ENCODE measurements around the gene FFAR2. TPM values are rescaled to one million over a fixed set of nuclear protein-coding genes. Genes with fewer than 3 reads are reported as not detected.
"Not testable (repeated sequence)": the region's sequence is repeated elsewhere in the genome, so short reads cannot be mapped to it uniquely, and the experiment has no call there.

FFAR2 gene
- total RNA-seq, 3 donors from 2014 or later, result 0.15 TPM; not detected in 2

DNA sequence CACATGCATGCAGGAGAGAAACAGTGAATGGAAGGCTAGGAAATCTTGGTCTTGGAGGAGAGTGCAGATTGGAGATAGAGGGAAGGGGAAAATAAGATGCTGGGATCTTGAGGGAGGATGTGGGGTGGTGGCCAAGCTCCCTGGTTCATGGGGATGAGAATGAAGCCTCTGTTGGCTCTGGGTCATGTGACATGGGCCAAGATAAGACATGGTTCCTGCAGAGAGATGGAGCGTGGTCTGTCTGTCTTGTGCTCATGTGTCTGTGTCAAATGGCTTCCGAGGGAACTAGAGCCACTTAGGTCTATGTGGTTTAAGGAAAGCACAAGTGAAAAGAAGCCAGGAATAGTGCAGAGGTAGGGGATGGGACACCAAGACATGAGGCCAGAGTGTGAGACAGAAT is 30.8 kb upstream of the FFAR2 start:
- Histone ChIP-seq H3K4me3 (no peak overlapping the region), H3K4me1 (no peaks in the 10 kb centered on the region), H3K9me3 (no peaks in the 10 kb centered on the region), H3K27ac (no peak overlapping the region), H3K36me3 (no peaks in the 10 kb centered on the region), H3K27me3 (no peaks in the 10 kb centered on the region)
- intact Hi-C loops (cut with DNase I; ENCODE audit: low total_unique reads), result no loop called here
- no peak for TF ChIP-seq POLR2AphosphoS5 (IDR thresholded peaks at IDR 0.05)
- DNase-seq (ENCODE audit: low spot score in 2 of 2), result no peak

DNA sequence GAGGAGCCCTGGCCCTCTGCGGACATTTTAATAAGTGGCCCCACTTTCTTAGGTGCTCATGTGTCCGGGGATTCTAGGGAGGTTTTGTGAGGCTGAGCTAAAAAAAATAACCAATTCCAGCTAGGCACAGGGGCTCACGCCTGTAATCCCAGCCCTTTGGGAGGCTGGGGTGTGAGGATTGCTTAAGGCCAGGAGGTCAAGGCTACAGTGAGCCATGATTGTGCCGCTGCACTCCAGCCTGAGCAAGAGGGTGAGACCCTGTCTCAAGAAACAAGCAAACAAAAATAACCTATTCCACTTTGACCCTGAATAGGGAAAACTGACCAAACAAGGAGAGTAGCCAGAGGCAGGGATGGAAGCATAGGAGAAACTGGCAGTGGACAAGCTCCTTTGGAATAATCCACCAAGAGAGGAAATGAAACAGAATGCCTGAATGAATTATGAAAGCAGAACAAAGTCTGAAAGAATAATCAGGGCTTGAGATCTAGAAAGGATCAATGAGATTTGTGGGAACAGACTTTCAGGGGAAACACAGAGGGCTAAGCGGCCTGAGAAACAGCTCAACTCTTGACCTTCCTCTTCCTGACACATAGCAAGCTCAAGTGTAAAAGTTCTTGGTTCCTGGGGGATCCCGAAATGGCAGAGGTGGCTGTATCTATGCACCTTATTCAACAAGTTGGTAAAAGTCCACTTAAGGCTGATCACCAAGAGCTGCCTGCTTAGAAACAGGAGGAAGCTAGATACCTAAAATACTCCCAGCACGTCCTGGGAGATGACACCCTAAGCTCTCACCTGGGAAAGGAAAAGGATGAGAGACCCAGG is 30.1 kb upstream of the FFAR2 start:
- H3K4me1 ChIP-seq, result no peaks in the 10 kb centered on the region
- no peaks in the 10 kb centered on the region for H3K27me3 ChIP-seq
- no peak overlapping the region for H3K27ac ChIP-seq
- H3K9me3 ChIP-seq, result no peaks in the 10 kb centered on the region
- H3K4me3 ChIP-seq, result no peak overlapping the region
- no peaks in the 10 kb centered on the region for H3K36me3 ChIP-seq
- DNase-seq (ENCODE audit: low spot score in 2 of 2), result no peak
- TF ChIP-seq POLR2AphosphoS5 (IDR thresholded peaks at IDR 0.05) (no peak), POLR2A (IDR thresholded peaks at IDR 0.05) (no peak)
- TF ChIP-seq, protein P1, sequence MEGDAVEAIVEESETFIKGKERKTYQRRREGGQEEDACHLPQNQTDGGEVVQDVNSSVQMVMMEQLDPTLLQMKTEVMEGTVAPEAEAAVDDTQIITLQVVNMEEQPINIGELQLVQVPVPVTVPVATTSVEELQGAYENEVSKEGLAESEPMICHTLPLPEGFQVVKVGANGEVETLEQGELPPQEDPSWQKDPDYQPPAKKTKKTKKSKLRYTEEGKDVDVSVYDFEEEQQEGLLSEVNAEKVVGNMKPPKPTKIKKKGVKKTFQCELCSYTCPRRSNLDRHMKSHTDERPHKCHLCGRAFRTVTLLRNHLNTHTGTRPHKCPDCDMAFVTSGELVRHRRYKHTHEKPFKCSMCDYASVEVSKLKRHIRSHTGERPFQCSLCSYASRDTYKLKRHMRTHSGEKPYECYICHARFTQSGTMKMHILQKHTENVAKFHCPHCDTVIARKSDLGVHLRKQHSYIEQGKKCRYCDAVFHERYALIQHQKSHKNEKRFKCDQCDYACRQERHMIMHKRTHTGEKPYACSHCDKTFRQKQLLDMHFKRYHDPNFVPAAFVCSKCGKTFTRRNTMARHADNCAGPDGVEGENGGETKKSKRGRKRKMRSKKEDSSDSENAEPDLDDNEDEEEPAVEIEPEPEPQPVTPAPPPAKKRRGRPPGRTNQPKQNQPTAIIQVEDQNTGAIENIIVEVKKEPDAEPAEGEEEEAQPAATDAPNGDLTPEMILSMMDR (IDR thresholded peaks at IDR 0.05), result no peak
- intact Hi-C loops (cut with DNase I; ENCODE audit: low total_unique reads), result no loop called here

DNA sequence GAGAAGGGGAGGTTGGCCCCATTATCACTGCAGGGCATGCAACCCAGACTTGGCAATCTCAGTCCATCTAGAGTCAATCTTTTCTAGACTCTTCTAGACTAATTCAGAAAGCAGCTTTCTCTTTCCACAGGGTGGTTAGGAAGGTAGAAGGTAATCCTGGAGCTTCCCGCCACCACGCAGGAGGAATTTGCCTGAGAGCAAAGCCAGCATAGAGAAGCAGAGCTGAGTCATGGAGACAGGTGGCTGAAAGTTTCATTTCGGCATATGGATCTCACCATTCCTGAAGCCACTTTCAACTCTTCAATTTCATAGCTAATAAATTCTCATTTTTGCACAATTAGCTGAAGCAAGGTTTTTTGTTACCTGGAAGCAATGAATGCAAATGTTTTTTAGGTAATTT is 29.0 kb upstream of the FFAR2 start:
- intact Hi-C loops (cut with DNase I; ENCODE audit: low total_unique reads), result no loop called here
- Histone ChIP-seq H3K4me1 (no peaks in the 10 kb centered on the region), H3K9me3 (no peaks in the 10 kb centered on the region), H3K27ac (no peak overlapping the region), H3K4me3 (no peak overlapping the region), H3K27me3 (no peaks in the 10 kb centered on the region), H3K36me3 (no peaks in the 10 kb centered on the region)
- no peak for DNase-seq (ENCODE audit: low spot score in 2 of 2)
- TF ChIP-seq POLR2AphosphoS5 (IDR thresholded peaks at IDR 0.05), result no peak
- TF ChIP-seq, protein P1 (IDR thresholded peaks at IDR 0.05), result no peak
- no peak for TF ChIP-seq POLR2A (IDR thresholded peaks at IDR 0.05)

DNA sequence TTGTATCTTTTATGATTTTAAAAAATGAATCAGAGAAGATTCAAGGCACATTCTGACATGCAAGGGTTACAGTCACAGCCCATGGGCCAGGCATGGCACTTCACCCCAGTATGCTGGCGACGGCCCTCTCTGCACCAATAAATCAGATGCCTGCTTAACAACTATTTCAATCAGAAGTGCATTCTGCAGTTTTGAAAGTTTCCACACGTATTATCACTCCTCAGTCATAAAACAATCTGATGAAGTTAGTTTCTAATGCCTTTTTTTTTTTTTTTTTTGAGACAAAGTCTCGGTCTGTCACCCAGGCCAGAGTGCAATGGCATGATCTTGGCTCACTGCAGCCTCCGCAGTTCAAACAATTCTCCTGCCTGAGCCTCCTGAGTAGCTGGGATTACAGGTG is 28.3 kb upstream of the FFAR2 start:
- H3K4me3 ChIP-seq, result no peak overlapping the region
- H3K27me3 ChIP-seq, result no peaks in the 10 kb centered on the region
- no peaks in the 10 kb centered on the region for H3K36me3 ChIP-seq
- intact Hi-C loops (cut with DNase I; ENCODE audit: low total_unique reads), result no loop called here
- no peak overlapping the region for H3K27ac ChIP-seq
- no peaks in the 10 kb centered on the region for H3K9me3 ChIP-seq
- H3K4me1 ChIP-seq, result no peaks in the 10 kb centered on the region
- TF ChIP-seq POLR2A (IDR thresholded peaks at IDR 0.05) (no peak), POLR2AphosphoS5 (IDR thresholded peaks at IDR 0.05) (no peak)
- TF ChIP-seq, protein P1 (IDR thresholded peaks at IDR 0.05), result no peak
- no peak for DNase-seq (ENCODE audit: low spot score in 2 of 2)

DNA sequence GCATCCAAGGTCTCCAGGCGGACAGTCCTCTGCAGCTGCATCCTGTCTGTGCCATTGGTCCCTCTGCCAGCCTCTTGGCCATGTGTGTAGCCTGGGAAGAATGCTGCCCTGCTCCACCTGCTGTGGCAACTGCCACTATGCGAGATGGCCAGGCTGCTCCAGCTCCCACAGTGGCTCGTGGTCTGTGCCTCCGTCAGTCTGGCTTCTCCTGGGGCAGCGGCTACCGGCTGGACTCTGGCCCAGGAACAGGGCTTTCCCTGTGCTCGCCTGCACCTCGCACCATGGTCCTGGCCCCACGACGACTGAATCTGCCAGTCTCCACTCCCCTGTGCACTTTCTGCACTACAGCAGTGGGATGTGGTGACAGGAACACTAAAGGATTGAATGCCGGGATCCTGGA is 26.7 kb upstream of the FFAR2 start:
- intact Hi-C loops (cut with DNase I; ENCODE audit: low total_unique reads), result no loop called here
- H3K36me3 ChIP-seq, result no peaks in the 10 kb centered on the region
- H3K4me1 ChIP-seq, result no peaks in the 10 kb centered on the region
- no peak overlapping the region for H3K27ac ChIP-seq
- no peak overlapping the region for H3K4me3 ChIP-seq
- no peak for DNase-seq (ENCODE audit: low spot score in 2 of 2)
- no peaks in the 10 kb centered on the region for H3K9me3 ChIP-seq
- H3K27me3 ChIP-seq, result no peaks in the 10 kb centered on the region
- TF ChIP-seq, protein P1 (IDR thresholded peaks at IDR 0.05), result no peak
- TF ChIP-seq POLR2A (IDR thresholded peaks at IDR 0.05) (no peak), POLR2AphosphoS5 (IDR thresholded peaks at IDR 0.05) (no peak)

DNA sequence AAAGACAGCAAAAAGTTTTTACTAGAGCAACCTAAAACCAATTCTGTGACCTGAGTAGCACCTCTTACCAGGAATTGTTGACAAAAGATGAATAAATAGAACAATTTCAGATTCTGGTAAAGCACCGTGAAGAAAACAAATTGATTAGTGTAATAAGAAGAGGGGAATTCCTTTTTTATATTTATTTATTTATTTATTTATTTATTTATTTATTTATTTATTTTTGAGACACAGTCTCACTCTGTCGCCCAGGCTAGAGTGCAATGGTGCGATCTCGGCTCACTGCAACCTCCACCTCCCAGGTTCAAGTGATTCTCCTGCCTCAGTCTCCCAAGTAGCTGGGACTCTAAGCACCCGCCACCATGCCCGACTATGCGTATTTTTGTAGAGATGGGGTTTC is 24.7 kb upstream of the FFAR2 start:
- H3K4me1 ChIP-seq; H3K36me3 ChIP-seq; H3K27ac ChIP-seq; H3K9me3 ChIP-seq; H3K4me3 ChIP-seq; H3K27me3 ChIP-seq; DNase-seq (ENCODE audit: low spot score in 2 of 2); intact Hi-C loops (cut with DNase I; ENCODE audit: low total_unique reads): not testable (repeated sequence)

Data from breast epithelium (tissue), 4 donors.